ENCODE results near the gene HNF1A. TPM values are rescaled to one million over a fixed set of nuclear protein-coding genes. Genes with fewer than 3 reads are reported as not detected.

Gene HNF1A
- total and polyA plus RNA-seq, 9 of the 15 experiments (the other 6 are each of a cell fraction or from before 2014, with no cell fraction given): not detected

GRCh38 chr12:121026274-121027045 lies 48.1 kb downstream of the HNF1A start (continued):
- TF ChIP-seq NKRF (IDR thresholded peaks at IDR 0.05; ENCODE audit: borderline replicate concordance): no peak
- no peak for TF ChIP-seq ZNF507 (tag; conservative IDR thresholded peaks at IDR 0.05)
- peak; percentile 46; the same call in 1 of the 2 replicates for TF ChIP-seq SMARCA4 (IDR thresholded peaks at IDR 0.05)
- TF ChIP-seq TSHZ1 (CRISPR knock-in tag; IDR thresholded peaks at IDR 0.05): no peak
- no peak for TF ChIP-seq ETV6 (IDR thresholded peaks at IDR 0.05; ENCODE audit: borderline replicate concordance in 1 of 2, low read depth in 2 of 2, low read length in 1 of 2)
- no peak for TF ChIP-seq ETV6 (CRISPR knock-in tag; IDR thresholded peaks at IDR 0.05; ENCODE audit: borderline replicate concordance)
- no peak for TF ChIP-seq DMBX1 (CRISPR knock-in tag; IDR thresholded peaks at IDR 0.05; ENCODE audit: borderline replicate concordance)
- 0 out of 2 replicates have a peak, but pooled peaks have one; percentile 46 for TF ChIP-seq ATF7 (IDR thresholded peaks at IDR 0.05)
- TF ChIP-seq CREB1 (IDR thresholded peaks at IDR 0.05): no peak
- TF ChIP-seq CREB1 (CRISPR knock-in tag; IDR thresholded peaks at IDR 0.05): no peak
- no peak for TF ChIP-seq EWSR1 (IDR thresholded peaks at IDR 0.05; ENCODE audit: borderline replicate concordance, low read depth, partially characterized antibody)
- TF ChIP-seq SPI1 (IDR thresholded peaks at IDR 0.05; ENCODE audit: borderline replicate concordance, low read depth, low read length): no peak
- TF ChIP-seq ATF2 (CRISPR knock-in tag; IDR thresholded peaks at IDR 0.05): no peak
- no peak for TF ChIP-seq SIN3A (IDR thresholded peaks at IDR 0.05; ENCODE audit: borderline replicate concordance in 2 of 2, control insufficient read depth in 1 of 2, low read depth in 2 of 2, low read length in 2 of 2)
- no peak for TF ChIP-seq CREBBP (IDR thresholded peaks at IDR 0.05; ENCODE audit: low read depth, low read length)
- TF ChIP-seq ZNF668 (CRISPR knock-in tag; IDR thresholded peaks at IDR 0.05): no peak
- no peak for TF ChIP-seq HOXB6 (CRISPR knock-in tag; IDR thresholded peaks at IDR 0.05; ENCODE audit: borderline replicate concordance)
- no peak for TF ChIP-seq BMI1 (IDR thresholded peaks at IDR 0.05; ENCODE audit: low read length)
- TF ChIP-seq CREM (IDR thresholded peaks at IDR 0.05; ENCODE audit: low read depth): peak; percentile 16; the same call in 1 of the 2 replicates
- TF ChIP-seq RBM15 (IDR thresholded peaks at IDR 0.05; ENCODE audit: insufficient read depth, low read length): no peak
- TF ChIP-seq LEF1 (IDR thresholded peaks at IDR 0.05): no peak
- no peak for TF ChIP-seq NFIC (IDR thresholded peaks at IDR 0.05)
- no peak for TF ChIP-seq SETDB1 (IDR thresholded peaks at IDR 0.05; ENCODE audit: low read length)

All from K562 (cell line).